Sigmoid colon (tissue), 4 donors: ENCODE results near the gene IQCF6.

Source experiments
- CTCF ChIP-seq, 4 experiments: fragments of 450-650 bp in 3 of 4; fragments of 200-600 bp in 1 of 4; IDR thresholded peaks; one replicate each; pipeline ENCODE4 v1.5.1; 2016 to 2019; ENCODE audit warnings: antibody characterized with exemption in 4 of 4, mild to moderate bottlenecking in 3 of 4, moderate library complexity in 2 of 4
- EP300 ChIP-seq, 4 donors: sonication (generic); formaldehyde crosslinking; IDR thresholded peaks; one replicate each; pipeline ENCODE4 v1.6.1; 2017; ENCODE audit warnings: antibody characterized with exemption in 4 of 4
- POLR2A ChIP-seq, 2 donors: fragments of 450-650 bp; IDR thresholded peaks; one replicate each; pipeline ENCODE4 v1.6.1; 2016; ENCODE audit warnings: antibody characterized with exemption in 2 of 2, mild to moderate bottlenecking in 2 of 2, moderate library complexity in 2 of 2

GRCh38 chr3:51813539-51813938, 34.5 kb upstream of the IQCF6 start:
- no peak for TF ChIP-seq CTCF (IDR thresholded peaks at IDR 0.05)
- no peak for TF ChIP-seq POLR2A (IDR thresholded peaks at IDR 0.05)
- no peak for TF ChIP-seq EP300 (IDR thresholded peaks at IDR 0.05)
